IgD-negative memory B cell (primary cell): ENCODE results near the gene CTNNA3. TPM values are rescaled to one million over a fixed set of nuclear protein-coding genes. Genes with fewer than 3 reads are reported as not detected.
A peak's percentile ranks its signal among the peaks of the same experiment; 100 is the strongest.

ENCODE experiments used
- H3K27ac Mint-ChIP-seq, 3 donors: one replicate each; pipeline ENCODE4 v1.8.0; 2020 to 2022; ENCODE audit warnings: mild to moderate bottlenecking in 3 of 3, mixed read lengths in 3 of 3, moderate library complexity in 1 of 3
- H3K27me3 Mint-ChIP-seq: one replicate; pipeline ENCODE4 v1.8.0; 2021; ENCODE audit warnings: mixed read lengths
- H3K36me3 Mint-ChIP-seq: one replicate; pipeline ENCODE4 v1.8.0; 2020; ENCODE audit warnings: mild to moderate bottlenecking, mixed read lengths
- H3K4me1 Mint-ChIP-seq, 3 donors: one replicate each; pipeline ENCODE4 v1.8.0; 2020 to 2022; ENCODE audit warnings: mixed read lengths in 3 of 3, mild to moderate bottlenecking in 1 of 3
- H3K4me3 Mint-ChIP-seq, 4 donors: one replicate each; pipeline ENCODE4 v1.8.0; 2020 to 2022; ENCODE audit warnings: mild to moderate bottlenecking in 4 of 4, mixed read lengths in 4 of 4, moderate library complexity in 3 of 4
- H3K9me3 Mint-ChIP-seq, 3 donors: one replicate each; pipeline ENCODE4 v1.8.0; 2020 to 2021; ENCODE audit warnings: mixed read lengths in 3 of 3, mild to moderate bottlenecking in 1 of 3
- polyA plus RNA-seq: library from polyadenylated mRNA; unstranded; fragments of 300-500 nt; fragmentation: Illumina TruSeq; gene quantifications from one replicate; pipeline ENCODE4 v1.2.3, GENCODE V29; 2021

The CTNNA3 gene
- polyA plus RNA-seq, 1 donor from 2014 or later = 1.0 TPM

GRCh38 chr10:66881814-66882213 is 814.2 kb downstream of the CTNNA3 start:
- H3K27me3 Mint-ChIP-seq = no peaks in the 10 kb centered on the region
- peaks cover 1% of the 10 kb centered on the region for H3K36me3 Mint-ChIP-seq
- H3K4me1 Mint-ChIP-seq = no peaks in the 10 kb centered on the region
- peak overlapping the region in 1 of 3 donors; percentile 8 for H3K27ac Mint-ChIP-seq
- peaks cover 1 to 3% (median 2%) of the 10 kb centered on the region in 3 donors for H3K9me3 Mint-ChIP-seq
- H3K4me3 Mint-ChIP-seq = no peak overlapping the region

GRCh38 chr10:66880826-66881225 is 815.2 kb downstream of the CTNNA3 start:
- no peaks in the 10 kb centered on the region for H3K4me1 Mint-ChIP-seq
- H3K36me3 Mint-ChIP-seq = peaks cover 1% of the 10 kb centered on the region
- H3K27ac Mint-ChIP-seq = no peak overlapping the region
- H3K9me3 Mint-ChIP-seq = peaks cover 0 to 2% (median under 1%) of the 10 kb centered on the region in 3 donors
- no peak overlapping the region for H3K4me3 Mint-ChIP-seq
- no peaks in the 10 kb centered on the region for H3K27me3 Mint-ChIP-seq

GRCh38 chr10:66880292-66880691 is 815.7 kb downstream of the CTNNA3 start:
- Mint-ChIP-seq H3K36me3 (peaks cover 1% of the 10 kb centered on the region), H3K27me3 (no peaks in the 10 kb centered on the region), H3K9me3 (peaks cover 0 to 2% (median 0%) of the 10 kb centered on the region in 3 donors), H3K4me3 (no peak overlapping the region), H3K4me1 (no peaks in the 10 kb centered on the region), H3K27ac (no peak overlapping the region)

- Mint-ChIP-seq H3K9me3 (no peaks in the 10 kb centered on the region), H3K36me3 (no peaks in the 10 kb centered on the region), H3K27me3 (no peaks in the 10 kb centered on the region), H3K4me3 (no peak overlapping the region), H3K27ac (no peak overlapping the region), H3K4me1 (no peaks in the 10 kb centered on the region)
Observed at GRCh38 chr10:66877361-66877760, 818.6 kb downstream of the CTNNA3 start.

- Mint-ChIP-seq H3K9me3 (peaks cover 0 to 1% (median 0%) of the 10 kb centered on the region in 3 donors), H3K4me1 (no peaks in the 10 kb centered on the region), H3K27me3 (no peaks in the 10 kb centered on the region), H3K27ac (no peak overlapping the region), H3K4me3 (no peak overlapping the region), H3K36me3 (no peaks in the 10 kb centered on the region)
Observed at GRCh38 chr10:66869635-66870034, 826.4 kb downstream of the CTNNA3 start.

- no peaks in the 10 kb centered on the region for H3K4me1 Mint-ChIP-seq
- H3K27ac Mint-ChIP-seq = no peak overlapping the region
- H3K4me3 Mint-ChIP-seq = no peak overlapping the region
- H3K27me3 Mint-ChIP-seq = no peaks in the 10 kb centered on the region
- H3K36me3 Mint-ChIP-seq = no peaks in the 10 kb centered on the region
- peaks cover 2 to 4% (median 3%) of the 10 kb centered on the region in 3 donors for H3K9me3 Mint-ChIP-seq
Observed at GRCh38 chr10:66862687-66863258, 833.2 kb downstream of the CTNNA3 start.

- Mint-ChIP-seq H3K36me3 (no peaks in the 10 kb centered on the region), H3K27me3 (no peaks in the 10 kb centered on the region), H3K4me1 (no peaks in the 10 kb centered on the region), H3K4me3 (no peak overlapping the region), H3K9me3 (peaks cover 3 to 5% (median 3%) of the 10 kb centered on the region in 3 donors), H3K27ac (no peak overlapping the region)
Observed at GRCh38 chr10:66860376-66860945, 835.5 kb downstream of the CTNNA3 start.

GRCh38 chr10:66852811-66853210 is 843.2 kb downstream of the CTNNA3 start:
- no peaks in the 10 kb centered on the region for H3K27me3 Mint-ChIP-seq
- H3K9me3 Mint-ChIP-seq = peaks cover 0 to 5% (median 1%) of the 10 kb centered on the region in 3 donors
- no peak overlapping the region for H3K27ac Mint-ChIP-seq
- no peaks in the 10 kb centered on the region for H3K36me3 Mint-ChIP-seq
- no peak overlapping the region for H3K4me3 Mint-ChIP-seq
- H3K4me1 Mint-ChIP-seq = no peaks in the 10 kb centered on the region

GRCh38 chr10:66848856-66849255 is 847.1 kb downstream of the CTNNA3 start:
- H3K4me3 Mint-ChIP-seq = no peak overlapping the region
- H3K36me3 Mint-ChIP-seq = no peaks in the 10 kb centered on the region
- H3K4me1 Mint-ChIP-seq = no peaks in the 10 kb centered on the region
- H3K27ac Mint-ChIP-seq = no peak overlapping the region
- H3K9me3 Mint-ChIP-seq = peaks cover 2 to 3% (median 2%) of the 10 kb centered on the region in 3 donors
- no peaks in the 10 kb centered on the region for H3K27me3 Mint-ChIP-seq

GRCh38 chr10:66844176-66844942 is 851.6 kb downstream of the CTNNA3 start:
- H3K36me3 Mint-ChIP-seq = no peaks in the 10 kb centered on the region
- peaks cover 2 to 6% (median 3%) of the 10 kb centered on the region in 3 donors for H3K9me3 Mint-ChIP-seq
- H3K27me3 Mint-ChIP-seq = no peaks in the 10 kb centered on the region
- no peak overlapping the region for H3K4me3 Mint-ChIP-seq
- H3K27ac Mint-ChIP-seq = no peak overlapping the region
- H3K4me1 Mint-ChIP-seq = no peaks in the 10 kb centered on the region

GRCh38 chr10:66843396-66843795 is 852.6 kb downstream of the CTNNA3 start:
- Mint-ChIP-seq H3K9me3 (peaks cover 2 to 6% (median 3%) of the 10 kb centered on the region in 3 donors), H3K27ac (no peak overlapping the region), H3K27me3 (no peaks in the 10 kb centered on the region), H3K4me3 (no peak overlapping the region), H3K4me1 (no peaks in the 10 kb centered on the region), H3K36me3 (no peaks in the 10 kb centered on the region)

- Mint-ChIP-seq H3K4me1 (no peaks in the 10 kb centered on the region), H3K4me3 (no peak overlapping the region), H3K36me3 (no peaks in the 10 kb centered on the region), H3K27me3 (no peaks in the 10 kb centered on the region), H3K27ac (no peak overlapping the region), H3K9me3 (peaks cover 1 to 6% (median 3%) of the 10 kb centered on the region in 3 donors)
Observed at GRCh38 chr10:66842867-66843266, 853.1 kb downstream of the CTNNA3 start.

- peaks cover 0 to 6% (median 3%) of the 10 kb centered on the region in 3 donors for H3K9me3 Mint-ChIP-seq
- no peaks in the 10 kb centered on the region for H3K36me3 Mint-ChIP-seq
- no peaks in the 10 kb centered on the region for H3K4me1 Mint-ChIP-seq
- no peak overlapping the region for H3K4me3 Mint-ChIP-seq
- no peaks in the 10 kb centered on the region for H3K27me3 Mint-ChIP-seq
- H3K27ac Mint-ChIP-seq = no peak overlapping the region
Observed at GRCh38 chr10:66842371-66842770, 853.6 kb downstream of the CTNNA3 start.

- H3K4me1 Mint-ChIP-seq = no peaks in the 10 kb centered on the region
- H3K27me3 Mint-ChIP-seq = no peaks in the 10 kb centered on the region
- H3K27ac Mint-ChIP-seq = no peak overlapping the region
- H3K9me3 Mint-ChIP-seq = peaks cover 0 to 4% (median 0%) of the 10 kb centered on the region in 3 donors
- no peaks in the 10 kb centered on the region for H3K36me3 Mint-ChIP-seq
- no peak overlapping the region for H3K4me3 Mint-ChIP-seq
Observed at GRCh38 chr10:66838656-66839055, 857.3 kb downstream of the CTNNA3 start.

- Mint-ChIP-seq H3K27me3 (no peaks in the 10 kb centered on the region), H3K4me3 (no peak overlapping the region), H3K4me1 (no peaks in the 10 kb centered on the region), H3K36me3 (no peaks in the 10 kb centered on the region), H3K27ac (no peak overlapping the region), H3K9me3 (peaks cover 0 to 4% (median 1%) of the 10 kb centered on the region in 3 donors)
Observed at GRCh38 chr10:66837990-66838389, 858.0 kb downstream of the CTNNA3 start.
